ENCODE measurements around the gene PCDH9.

PCDH9 gene

DNA sequence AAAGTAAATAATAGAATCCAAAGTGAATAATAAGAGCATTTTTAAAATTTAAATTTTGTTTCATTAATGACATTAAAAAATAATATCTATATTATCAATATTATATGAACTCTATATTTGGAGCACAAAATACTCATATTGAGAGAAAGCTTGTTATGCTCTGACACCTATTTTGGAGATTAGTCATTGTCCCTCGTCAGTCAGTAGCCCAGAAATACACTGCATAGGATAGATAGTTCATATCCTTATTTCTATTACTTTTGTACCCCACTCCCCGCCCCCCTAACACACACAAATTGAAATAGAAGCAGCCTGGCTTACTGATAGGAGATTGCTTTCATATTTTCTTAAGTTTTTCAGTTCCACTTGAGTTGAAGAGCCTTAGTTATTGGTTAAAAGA lies 652.8 kb downstream of the PCDH9 start:
- ChIA-PET POLR2A (no interaction called here), CTCF (no interaction called here)
- TF ChIP-seq, protein P1, sequence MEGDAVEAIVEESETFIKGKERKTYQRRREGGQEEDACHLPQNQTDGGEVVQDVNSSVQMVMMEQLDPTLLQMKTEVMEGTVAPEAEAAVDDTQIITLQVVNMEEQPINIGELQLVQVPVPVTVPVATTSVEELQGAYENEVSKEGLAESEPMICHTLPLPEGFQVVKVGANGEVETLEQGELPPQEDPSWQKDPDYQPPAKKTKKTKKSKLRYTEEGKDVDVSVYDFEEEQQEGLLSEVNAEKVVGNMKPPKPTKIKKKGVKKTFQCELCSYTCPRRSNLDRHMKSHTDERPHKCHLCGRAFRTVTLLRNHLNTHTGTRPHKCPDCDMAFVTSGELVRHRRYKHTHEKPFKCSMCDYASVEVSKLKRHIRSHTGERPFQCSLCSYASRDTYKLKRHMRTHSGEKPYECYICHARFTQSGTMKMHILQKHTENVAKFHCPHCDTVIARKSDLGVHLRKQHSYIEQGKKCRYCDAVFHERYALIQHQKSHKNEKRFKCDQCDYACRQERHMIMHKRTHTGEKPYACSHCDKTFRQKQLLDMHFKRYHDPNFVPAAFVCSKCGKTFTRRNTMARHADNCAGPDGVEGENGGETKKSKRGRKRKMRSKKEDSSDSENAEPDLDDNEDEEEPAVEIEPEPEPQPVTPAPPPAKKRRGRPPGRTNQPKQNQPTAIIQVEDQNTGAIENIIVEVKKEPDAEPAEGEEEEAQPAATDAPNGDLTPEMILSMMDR (IDR thresholded peaks at IDR 0.05; ENCODE audit: insufficient read depth, low read length, missing control alignments): no peak
- DNase-seq (ENCODE audit: low read depth, low spot score): no peak
- H3K4me3 ChIP-seq (ENCODE audit: low read depth, low read length): no peak overlapping the region

DNA sequence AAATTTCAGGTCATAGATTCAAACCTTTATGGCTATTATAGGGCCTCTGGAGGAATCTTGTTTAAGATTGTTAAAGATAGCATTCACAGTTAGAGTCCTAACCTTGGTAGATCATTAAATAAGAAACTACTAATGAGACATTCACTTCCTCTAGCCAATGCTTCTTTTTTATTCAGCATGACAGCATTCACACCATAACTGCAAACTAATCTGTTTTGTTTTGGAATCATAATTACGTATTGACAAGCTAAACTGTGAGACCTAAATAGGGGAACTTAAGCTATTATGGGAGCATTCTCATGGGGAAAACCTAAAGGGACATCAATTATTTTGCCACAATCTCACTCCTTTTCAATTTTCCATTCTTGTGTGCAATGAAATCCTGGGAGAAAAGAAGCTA lies 653.8 kb downstream of the PCDH9 start:
- TF ChIP-seq, protein P1 (IDR thresholded peaks at IDR 0.05; ENCODE audit: insufficient read depth, low read length, missing control alignments): no peak
- CTCF ChIA-PET: no interaction called here
- POLR2A ChIA-PET: no interaction called here

DNA sequence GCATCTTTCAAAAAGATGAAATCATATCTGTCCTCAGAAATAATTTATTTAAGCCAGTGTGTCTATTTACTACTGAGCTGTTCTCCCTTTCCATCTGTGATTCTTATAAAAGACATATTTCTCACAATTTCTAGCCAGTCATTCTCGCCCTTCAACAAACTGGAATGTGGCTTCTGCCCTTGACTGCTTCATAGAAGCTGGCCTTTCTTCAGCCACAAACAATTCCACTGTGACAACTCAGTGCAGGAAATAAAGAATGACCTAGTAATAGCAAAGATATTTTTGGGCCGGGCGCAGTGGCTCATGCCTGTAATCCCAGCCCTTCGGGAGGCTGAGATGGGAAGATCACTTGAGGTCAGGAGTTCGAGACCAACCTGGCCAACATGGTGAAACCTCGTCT lies 655.5 kb downstream of the PCDH9 start:
- CTCF ChIA-PET: no interaction called here
- DNase-seq (ENCODE audit: low read depth, low spot score): peak; percentile 14
- TF ChIP-seq, protein P1 (IDR thresholded peaks at IDR 0.05; ENCODE audit: insufficient read depth, low read length, missing control alignments): no peak

More for the DNA sequence above, 653.8 kb downstream of the PCDH9 start:
- H3K4me3 ChIP-seq (ENCODE audit: low read depth, low read length): no peak overlapping the region
- DNase-seq (ENCODE audit: low read depth, low spot score): no peak

DNA sequence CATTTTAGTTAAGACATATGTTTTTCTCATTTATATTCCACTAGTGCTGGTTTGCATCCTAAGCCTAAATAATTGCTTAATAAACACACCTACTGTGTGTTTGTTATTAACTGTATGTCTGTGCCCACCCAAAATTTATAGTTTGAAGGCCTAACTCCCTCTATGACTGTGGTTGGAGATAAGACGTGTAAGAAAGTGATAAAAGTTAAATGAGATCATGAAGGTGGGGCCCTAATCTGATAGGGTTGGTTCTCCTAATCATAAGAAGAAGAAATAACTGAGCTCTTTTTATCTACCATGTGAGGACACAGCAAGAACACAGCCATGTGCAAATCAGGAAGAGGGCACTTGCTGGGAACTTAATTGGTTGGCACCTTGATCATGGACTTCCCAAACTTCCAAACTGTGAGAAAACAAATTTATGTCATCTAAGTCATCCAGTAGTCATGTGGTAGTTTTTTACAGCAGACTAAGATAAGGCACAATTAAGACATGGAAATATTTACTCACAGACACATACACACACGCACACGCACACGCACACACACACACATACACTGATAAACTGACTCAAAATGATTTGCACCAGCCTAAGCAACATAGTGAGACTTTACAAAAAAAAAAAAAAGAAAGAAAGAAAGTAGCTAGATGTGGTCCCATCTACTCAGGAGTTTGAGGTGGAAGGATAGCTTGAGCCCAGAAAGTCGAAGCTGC lies 662.1 kb downstream of the PCDH9 start:
- CTCF ChIA-PET: no interaction called here
- POLR2A ChIA-PET: no interaction called here

More for the DNA sequence above, 655.5 kb downstream of the PCDH9 start:
- H3K4me3 ChIP-seq (ENCODE audit: low read depth, low read length): no peak overlapping the region
- POLR2A ChIA-PET: no interaction called here

DNA sequence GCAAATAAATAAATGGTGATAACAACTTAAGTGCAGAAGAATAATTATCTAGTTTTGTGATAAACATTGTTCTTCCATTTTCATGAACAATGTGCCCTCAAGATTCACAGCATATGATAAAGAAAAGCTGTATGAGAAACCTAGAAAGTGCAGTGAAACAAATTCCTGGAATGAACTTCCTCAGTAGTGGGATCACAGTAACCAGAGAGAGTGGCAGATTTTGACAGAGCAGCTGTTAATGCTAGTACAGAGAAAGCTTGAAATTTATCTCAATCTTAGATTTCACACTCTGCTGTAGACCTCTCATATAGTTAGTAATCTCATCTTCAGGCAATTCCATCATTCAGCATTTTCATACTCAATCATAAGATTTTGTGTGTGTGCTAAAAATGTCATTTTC lies 664.9 kb downstream of the PCDH9 start:
- H3K4me3 ChIP-seq (ENCODE audit: low read depth, low read length): no peak overlapping the region
- ChIA-PET CTCF (no interaction called here), POLR2A (no interaction called here)
- TF ChIP-seq, protein P1 (IDR thresholded peaks at IDR 0.05; ENCODE audit: insufficient read depth, low read length, missing control alignments): no peak
- no peak for DNase-seq (ENCODE audit: low read depth, low spot score)

More for the DNA sequence above, 662.1 kb downstream of the PCDH9 start:
- H3K4me3 ChIP-seq (ENCODE audit: low read depth, low read length): no peak overlapping the region
- TF ChIP-seq, protein P1 (IDR thresholded peaks at IDR 0.05; ENCODE audit: insufficient read depth, low read length, missing control alignments): no peak
- DNase-seq (ENCODE audit: low read depth, low spot score): no peak

DNA sequence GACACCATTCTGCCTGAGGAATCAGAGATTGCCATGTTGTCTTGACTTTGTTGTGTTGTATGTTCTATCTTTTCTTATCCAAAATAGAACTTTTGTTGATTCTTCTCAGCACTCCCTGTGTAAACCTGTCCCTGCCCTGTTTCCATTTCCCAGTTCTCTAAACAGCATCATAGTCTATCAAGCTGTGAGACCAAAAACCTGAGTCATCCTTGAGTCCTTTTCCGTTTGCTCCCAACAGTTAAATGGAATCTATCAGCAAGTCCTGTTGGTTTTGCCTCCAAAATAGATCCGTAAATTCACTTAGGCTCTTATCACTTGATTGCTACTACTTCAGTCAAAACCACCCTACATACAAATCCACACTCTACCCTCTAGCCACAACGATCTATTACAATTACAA lies 667.1 kb downstream of the PCDH9 start:
- no peak overlapping the region for H3K4me3 ChIP-seq (ENCODE audit: low read depth, low read length)
- TF ChIP-seq, protein P1 (IDR thresholded peaks at IDR 0.05; ENCODE audit: insufficient read depth, low read length, missing control alignments): no peak
- ChIA-PET CTCF (no interaction called here), POLR2A (no interaction called here)
- no peak for DNase-seq (ENCODE audit: low read depth, low spot score)
